Hematopoietic multipotent progenitor cell (in vitro differentiated cells): ENCODE measurements around the gene RFC4. TPM values are rescaled to one million over a fixed set of nuclear protein-coding genes. Genes with fewer than 3 reads are reported as not detected.

Source experiments
- DNase-seq, 3 donors: peaks; one replicate each; pipeline ENCODE4 v3.0.0-alpha.2; 2011 to 2015; ENCODE audit warnings: low read depth in 2 of 3, low spot score in 2 of 3
- small RNA-seq: library from RNA; depleted of rRNA; stranded (forward); fragments of <200 nt; gene quantifications from one replicate; pipeline ENCODE3, GENCODE V24; 2012
- total RNA-seq: library from RNA; depleted of rRNA; stranded (reverse); fragments of >200 nt; gene quantifications from one replicate; pipeline ENCODE4 v1.2.3, GENCODE V29; 2012

The RFC4 gene
- total RNA-seq, 1 donor: 10.0 TPM

DNA sequence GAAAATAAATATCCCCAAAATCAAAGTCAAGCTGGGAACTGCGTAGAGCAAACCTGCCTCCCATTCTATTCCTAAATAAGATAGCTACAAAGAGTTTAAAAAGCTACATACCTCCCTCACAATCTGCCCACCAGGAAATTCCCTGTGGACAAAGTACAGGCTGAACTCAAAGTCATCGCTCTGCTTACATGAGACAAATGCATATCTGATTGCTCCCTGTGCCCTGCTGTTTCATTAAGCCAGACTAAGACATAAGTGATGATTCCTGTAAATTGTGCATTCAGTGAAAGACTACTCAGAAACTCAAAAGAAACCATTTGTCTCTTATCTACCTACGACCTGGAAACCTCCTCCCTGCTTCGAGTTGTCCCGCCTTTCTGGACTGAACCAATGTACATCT, 51.4 kb downstream of the RFC4 start:
- DNase-seq: no peak

DNA sequence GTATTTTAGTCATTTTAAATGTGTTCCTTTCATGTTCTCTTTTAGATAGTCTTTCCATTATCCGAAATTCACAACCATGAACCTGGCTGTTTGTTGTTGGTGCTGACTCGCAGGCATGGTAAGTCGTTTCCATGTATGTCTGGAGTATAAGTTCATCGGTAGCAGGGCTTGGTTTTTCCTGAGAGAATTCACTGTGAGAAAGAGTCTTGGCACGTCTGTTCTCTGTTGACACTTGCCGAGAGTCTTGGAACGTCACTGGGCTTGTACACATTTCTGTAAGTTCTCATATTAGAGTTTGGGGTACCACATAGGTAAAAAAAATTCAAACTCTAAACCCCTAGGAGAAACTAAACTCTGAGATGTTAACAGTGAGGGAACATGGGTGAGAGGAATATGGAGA, 52.3 kb downstream of the RFC4 start:
- no peak for DNase-seq

DNA sequence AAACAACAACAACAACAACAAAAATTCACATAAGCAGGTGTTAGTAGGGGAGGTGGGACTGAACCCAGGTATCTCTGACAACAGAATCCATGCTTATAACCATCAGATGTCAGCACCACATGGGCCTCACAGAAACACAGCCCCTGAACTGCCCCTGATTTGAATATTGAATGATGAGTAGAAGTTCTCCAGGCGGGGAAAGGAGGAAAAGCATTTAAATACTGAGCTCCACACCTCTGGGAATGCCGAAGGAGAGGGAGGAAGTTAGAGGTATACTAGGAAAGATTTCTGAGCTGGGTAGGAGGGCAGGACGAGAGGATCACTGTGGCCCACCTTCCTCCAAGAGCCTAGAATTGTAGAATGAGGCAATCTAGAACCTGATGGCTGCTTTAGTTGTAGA, 54.8 kb downstream of the RFC4 start:
- no peak for DNase-seq

DNA sequence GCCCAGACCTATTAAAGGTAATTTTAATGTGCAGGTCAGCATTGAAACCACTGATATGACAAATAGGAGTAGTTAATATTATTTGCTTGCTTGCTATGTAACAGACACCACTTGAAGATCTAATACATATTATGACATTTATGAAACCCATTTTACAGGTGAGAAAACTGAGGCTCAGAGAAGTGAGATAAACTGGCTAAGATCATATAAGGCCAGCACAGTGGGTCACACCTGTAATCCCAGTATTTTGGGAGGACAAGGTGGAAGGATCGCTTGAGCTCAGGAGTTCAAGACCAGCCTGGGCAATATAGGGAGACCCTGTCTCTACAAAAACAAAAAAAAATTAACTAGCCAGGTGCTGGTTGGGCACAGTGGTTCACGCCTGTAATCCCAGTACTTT, 56.0 kb downstream of the RFC4 start:
- no peak for DNase-seq

DNA sequence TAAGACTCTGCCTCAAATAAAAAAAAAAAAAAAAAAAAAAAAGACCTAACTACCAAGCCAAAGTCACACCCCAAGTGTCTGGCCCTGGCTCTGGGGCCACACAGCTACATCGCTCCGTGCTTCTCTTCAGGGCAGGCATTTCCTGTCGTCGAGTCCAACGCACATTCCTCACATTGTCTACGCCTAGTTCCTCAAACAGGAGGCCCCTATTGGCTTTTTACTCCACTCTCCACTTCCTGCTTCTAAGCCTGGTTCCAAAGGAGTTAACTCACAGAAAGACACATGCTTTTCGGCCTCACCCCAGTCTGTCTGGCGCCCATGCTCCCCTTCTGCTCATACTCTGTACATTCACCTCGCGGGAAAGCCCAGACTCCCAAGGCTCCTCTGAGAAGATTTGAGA, 60.3 kb downstream of the RFC4 start:
- DNase-seq: peak in 2 of 3 donors; percentile 35 to 71

DNA sequence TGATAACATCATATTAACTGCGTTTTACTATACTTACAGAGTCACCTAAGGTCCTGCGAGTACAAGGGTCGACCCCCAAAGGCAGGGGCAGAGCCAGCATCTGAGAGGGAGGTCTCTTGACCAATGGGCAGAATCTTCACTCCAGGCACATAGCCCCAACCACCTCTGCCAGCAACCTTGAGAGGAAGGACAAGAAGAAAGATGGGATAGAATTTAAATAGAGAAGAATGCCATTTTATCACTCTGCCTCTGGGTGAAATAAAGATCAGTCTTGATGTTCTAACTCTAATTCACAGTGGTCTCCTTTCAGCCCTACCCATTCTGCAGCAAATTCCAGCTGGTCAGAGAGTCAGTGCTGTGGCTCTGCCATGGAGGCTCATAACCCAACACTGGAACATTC, 62.6 kb downstream of the RFC4 start:
- DNase-seq: no peak

DNA sequence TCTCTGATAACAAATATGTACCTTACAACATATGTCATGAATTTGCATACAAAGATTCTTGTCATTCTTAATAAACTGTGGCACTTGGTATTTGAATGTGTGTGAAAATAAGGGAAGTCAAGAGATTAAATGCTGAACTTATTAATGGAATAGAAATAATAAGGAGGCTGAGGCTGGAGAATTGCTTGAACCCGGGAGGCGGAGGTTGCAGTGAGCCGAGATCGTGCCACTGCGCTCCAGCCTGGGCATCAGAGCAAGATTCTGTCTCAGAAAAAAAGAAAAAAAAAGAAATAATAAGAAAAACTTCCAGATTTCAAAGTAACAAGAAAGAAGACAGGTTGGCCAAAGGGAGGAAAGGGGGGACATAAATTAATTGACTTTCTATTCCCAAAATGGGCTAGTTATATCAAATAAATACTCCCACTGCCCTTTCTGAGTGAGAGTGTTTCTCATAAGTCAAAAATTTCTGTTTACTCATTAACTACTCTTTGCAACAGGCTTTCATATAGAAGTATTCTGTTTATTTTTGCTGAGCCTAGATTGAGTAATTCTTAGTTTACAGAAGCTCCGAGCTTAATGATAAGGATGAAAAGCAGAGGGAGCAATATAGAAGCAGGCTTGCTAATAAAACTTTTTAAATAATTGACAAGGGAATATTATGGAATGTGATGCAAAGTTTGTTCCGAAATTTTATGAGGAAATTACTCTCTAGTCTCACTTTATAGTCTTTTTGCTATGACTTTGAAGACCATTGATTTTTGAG, 63.5 kb downstream of the RFC4 start:
- no peak for DNase-seq

Small RNA genes within 50 kb of the gene (small RNA-seq; reads per million reads assigned to genes)
- not detected for gene RF00092
- not detected for gene RNU6-1105P
- not detected for gene SNORA4
- gene SNORA63: not detected
- gene SNORA81: not detected
- not detected for gene SNORD2

Other genes with a start within 250 kb of the RFC4 start
- gene TBCCD1, start 239.1 kb downstream of the RFC4 start, total RNA-seq: 19.7 TPM
- 23.4 TPM for gene DNAJB11, start 235.8 kb downstream of the RFC4 start, total RNA-seq
- not detected for gene AHSG, start 193.4 kb downstream of the RFC4 start, total RNA-seq
- gene FETUB, start 166.1 kb downstream of the RFC4 start, total RNA-seq: not detected
- not detected for gene HRG, start 140.5 kb downstream of the RFC4 start, total RNA-seq
- not detected for gene KNG1, start 89.1 kb downstream of the RFC4 start, total RNA-seq
- gene EIF4A2, start 22.9 kb downstream of the RFC4 start, total RNA-seq: 299 TPM
- gene ADIPOQ, start 36.2 kb upstream of the RFC4 start, total RNA-seq: under 0.01 TPM
- gene ST6GAL1, start 124.0 kb upstream of the RFC4 start, total RNA-seq: 46.3 TPM